HG03039 (cell line): ENCODE data around the gene PRDM1.

Experiments
- ATAC-seq: cut with Tn5 transposase; IDR thresholded peaks from one replicate; pipeline ENCODE4 v1.9.1; 2021; ENCODE audit warnings: mild to moderate bottlenecking, moderate library complexity; ENCODE audit not compliant: unreplicated experiment

PRDM1 gene

DNA sequence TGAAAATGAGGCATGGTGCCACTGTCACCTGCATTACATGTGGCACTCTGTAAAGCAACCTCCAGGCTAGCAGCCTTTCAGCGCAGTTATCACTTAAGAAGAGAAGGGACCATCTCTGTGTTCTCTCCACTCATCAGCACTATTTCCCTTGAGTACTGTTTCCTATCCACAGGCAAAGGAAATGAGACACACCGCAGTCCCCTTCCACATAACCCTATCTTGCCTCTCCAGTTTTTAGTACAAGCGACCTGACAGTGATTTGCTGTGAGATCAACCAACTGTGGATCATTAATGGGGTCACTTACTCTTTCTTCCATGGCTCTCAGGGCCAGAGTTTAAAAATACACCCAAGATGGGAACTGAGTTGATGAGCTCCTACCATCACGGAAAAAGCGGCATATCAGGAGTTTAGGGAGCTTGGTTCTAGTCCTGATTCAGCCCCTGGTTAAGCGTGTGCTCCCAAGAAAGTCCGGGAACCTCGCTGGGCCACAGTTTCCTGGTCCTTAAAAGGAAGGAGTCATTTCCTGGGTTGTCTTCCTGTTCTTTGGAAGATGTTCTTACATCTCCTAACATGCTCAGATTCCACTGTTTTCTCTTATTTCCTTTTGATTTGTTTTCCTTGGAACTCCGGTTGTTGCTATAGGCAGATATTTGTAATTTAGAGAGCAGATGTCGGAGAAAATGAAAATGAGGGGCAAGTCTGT is 27.3 kb downstream of the PRDM1 start:
- no peak for ATAC-seq

- ATAC-seq, result peak; percentile 80
Observed at GRCh38 chr6:106114492-106114891, 28.4 kb downstream of the PRDM1 start.

DNA sequence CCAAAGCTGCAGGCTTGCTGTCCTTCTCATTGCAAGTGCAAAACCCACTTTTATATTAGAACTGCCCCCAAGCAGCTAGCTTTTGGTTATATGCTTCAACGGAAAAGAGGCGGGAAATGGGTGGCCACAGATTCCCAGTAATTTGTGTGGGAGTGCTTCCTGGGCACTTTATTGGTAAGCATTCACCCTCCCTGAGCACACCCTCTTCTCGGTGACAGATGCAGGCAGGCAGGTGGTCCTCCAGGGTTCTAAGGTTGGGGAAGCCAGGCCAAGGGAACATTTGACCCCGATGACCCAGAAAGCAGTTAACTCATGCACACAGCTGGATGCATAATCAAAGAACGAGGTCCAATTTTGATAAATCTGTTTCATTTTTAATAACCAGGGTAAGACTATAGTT is 29.1 kb downstream of the PRDM1 start:
- ATAC-seq, result no peak

- no peak for ATAC-seq
Observed at GRCh38 chr6:106116125-106116832, 30.1 kb downstream of the PRDM1 start.

- ATAC-seq, result no peak
Observed at GRCh38 chr6:106117579-106117978, 31.4 kb downstream of the PRDM1 start.

- no peak for ATAC-seq
Observed at GRCh38 chr6:106118835-106119431, 32.8 kb downstream of the PRDM1 start.

- ATAC-seq, result no peak
Observed at GRCh38 chr6:106119546-106119945, 33.4 kb downstream of the PRDM1 start.

DNA sequence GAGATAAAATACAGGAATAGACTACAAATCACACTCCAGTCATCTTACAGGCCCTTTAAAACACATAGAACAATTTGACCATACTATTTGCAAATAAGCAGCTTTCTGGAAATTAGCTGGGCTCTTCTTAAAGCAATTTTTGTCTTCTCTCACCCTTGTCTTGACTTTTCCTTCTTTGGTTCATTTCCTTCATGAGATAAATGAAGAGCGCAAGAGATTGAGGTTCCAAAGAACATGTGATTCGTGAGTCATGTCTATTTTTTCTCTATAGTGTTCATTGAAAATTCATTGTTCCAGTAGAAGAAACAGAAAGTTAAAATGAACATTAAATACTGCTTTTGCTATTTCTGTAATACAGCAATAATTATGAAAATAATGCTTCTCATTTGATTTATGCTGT is 33.9 kb downstream of the PRDM1 start:
- no peak for ATAC-seq

GRCh38 chr6:106120406-106120805 is 34.3 kb downstream of the PRDM1 start:
- ATAC-seq, result no peak

DNA sequence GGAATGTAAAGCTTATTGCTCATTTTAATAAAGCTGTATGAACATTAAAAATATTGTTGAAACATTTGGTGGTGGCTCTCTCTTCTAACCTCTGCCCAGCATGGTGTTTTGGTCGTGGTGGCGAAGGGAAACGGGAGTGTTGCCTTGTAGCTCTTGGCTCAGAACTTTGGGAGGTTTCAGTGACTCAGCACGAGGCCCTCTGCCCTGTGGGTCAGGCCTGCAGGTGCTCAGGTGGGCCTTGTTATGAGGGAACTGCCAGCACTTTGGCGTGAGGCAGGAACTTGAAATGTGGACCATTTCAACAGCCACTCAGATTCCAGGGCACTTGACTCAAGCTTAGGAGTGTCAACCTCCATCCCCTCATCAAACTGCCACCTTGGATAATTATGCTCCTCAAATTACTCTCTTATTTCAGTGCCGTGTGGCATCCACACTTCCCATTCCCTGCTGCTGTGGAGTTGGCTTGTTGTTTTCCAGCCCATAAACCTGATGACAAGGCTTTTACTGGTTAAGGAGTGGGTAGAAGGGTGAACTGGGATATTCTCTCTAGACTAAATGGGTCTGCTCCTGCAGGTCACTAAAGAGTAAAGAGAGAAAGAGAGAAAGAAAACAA is 36.3 kb downstream of the PRDM1 start:
- ATAC-seq, result no peak

- no peak for ATAC-seq
Observed at GRCh38 chr6:106122938-106123656, 37.0 kb downstream of the PRDM1 start.

DNA sequence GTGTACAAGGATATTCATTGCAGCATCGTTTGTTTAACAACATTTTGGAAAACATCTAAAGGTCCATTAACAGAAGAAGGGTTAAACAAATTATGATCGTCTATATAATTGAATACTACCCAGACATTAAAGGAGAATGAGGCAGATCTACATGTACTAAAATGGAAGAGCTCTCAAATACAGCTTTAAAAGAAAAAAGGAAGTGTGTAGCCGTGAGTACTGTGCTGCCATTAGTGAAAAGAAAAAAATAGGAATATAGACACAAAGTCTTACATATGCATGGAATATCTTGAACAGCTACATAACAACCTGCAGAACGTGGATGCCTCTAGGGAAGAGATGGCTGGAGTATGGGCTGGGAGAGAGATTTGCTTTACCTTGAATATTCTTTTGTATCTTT is 37.9 kb downstream of the PRDM1 start:
- no peak for ATAC-seq

DNA sequence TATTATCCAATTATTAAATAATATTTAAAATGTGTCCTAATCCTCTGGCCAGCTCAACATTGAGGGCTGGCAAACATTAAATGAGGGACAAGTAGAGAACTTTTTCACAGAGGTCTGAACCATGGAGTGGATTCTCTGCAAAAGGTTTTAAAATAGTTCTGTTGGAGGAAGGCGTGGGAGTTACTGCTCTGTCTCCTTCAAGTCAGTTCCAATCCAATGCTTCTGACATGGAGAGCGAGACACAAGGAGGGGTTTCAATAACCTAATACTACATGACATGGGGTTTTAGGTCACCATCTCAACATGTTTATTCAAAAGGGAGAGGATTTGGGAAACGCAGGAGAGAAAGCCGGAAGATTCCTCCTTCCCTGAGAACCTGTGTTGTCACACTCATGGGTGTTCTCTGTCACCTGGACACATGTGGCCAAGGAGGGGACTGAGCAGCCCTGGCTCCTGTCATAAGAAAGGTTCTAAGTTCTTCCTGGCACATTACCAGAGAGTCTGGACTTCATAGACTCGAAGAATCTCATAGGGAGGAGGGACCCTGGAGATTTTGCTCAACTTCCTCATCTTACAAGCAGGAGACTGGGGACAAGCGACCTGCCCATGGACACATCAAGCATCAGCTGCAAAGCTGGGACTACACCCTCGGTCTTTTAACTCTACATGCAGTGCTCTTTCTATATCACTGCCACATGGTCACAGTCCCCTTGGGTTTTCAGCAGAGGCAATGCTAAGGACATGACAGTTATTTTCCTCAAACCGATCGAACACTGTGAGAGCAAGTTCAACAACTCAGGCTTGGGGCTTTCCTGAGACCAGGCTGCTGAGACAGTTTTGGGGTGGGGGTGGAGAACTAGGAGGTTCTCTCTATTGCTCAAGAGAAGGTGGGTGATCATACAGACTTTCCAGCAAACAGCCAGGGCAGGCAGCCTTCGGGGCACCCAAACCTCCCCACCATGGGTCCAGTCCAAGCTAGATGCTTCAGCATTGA is 38.6 kb downstream of the PRDM1 start:
- ATAC-seq, result no peak

- peak; percentile 60 for ATAC-seq
Observed at GRCh38 chr6:106125925-106126435, 39.8 kb downstream of the PRDM1 start.

DNA sequence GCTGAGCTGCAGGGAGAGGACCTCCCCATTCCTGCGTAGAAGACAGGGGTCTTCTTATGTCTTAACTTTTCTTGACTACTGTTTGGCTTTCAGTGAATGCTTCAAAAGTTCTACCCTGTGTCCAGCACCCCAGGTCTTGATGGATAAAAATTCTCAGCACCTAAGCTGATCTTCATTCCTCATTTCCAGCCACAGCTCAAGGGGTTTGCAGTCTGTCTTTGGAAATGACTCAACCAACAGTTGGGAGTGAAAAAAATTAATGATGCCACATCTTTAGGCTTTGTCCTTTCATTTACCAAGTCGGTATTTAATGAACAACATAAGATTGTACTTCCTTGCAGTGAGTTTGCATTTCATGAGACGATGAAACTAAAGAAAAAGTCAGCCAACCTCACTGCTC is 40.3 kb downstream of the PRDM1 start:
- no peak for ATAC-seq

GRCh38 chr6:106128981-106129781 is 43.0 kb downstream of the PRDM1 start:
- ATAC-seq, result no peak

DNA sequence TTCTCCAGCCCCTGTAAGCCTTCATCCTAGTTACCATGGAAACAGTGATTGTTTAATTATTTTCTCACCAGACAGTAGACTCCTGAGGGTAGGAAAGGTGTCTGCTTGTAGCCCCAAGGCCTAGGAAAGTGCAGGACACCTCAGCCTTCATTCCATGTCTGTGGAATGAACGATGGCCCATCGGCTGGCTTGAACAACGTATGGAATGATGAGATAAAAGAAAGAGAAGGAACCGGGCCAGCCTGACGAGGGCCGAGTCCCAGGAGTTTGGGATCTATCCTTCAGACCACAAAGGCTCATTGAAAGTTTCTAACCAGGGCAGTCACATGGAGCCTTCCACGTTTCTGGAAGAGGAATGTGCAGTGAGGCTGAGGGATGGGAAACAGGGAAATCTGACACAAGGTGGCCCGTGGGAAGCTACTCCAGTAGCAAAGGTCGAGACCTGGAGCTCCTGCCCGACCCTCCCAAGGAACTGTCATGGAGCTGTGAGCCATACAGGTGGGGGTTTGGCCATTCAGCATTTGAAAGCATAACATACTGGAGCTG is 46.1 kb downstream of the PRDM1 start:
- ATAC-seq, result no peak

DNA sequence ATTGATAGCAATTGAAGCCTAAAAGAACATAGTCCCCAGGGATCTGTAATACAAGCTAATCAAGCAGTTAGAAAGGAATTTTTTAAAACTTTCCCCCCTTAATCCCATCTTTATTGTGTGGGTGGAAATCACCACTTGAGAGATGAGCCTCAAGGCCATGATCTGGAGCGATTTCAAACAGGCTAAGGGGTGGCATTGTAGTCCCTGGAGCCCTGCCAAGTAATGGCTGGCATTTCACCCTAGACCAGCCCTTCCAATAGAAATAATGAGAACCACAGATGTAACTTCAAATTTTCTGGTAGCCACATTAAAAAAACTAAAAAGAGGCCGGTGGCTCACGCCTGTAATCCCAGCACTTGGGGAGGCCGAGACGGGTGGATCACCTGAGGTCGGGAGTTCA is 46.9 kb downstream of the PRDM1 start:
- no peak for ATAC-seq
